ENCODE data around the gene RNF157. TPM values are rescaled to one million over a fixed set of nuclear protein-coding genes. Genes with fewer than 3 reads are reported as not detected.

Gene RNF157
- total and polyA plus RNA-seq, 2 of the 13 experiments (the other 11 are each of a cell fraction or from before 2014, with no cell fraction given) = 0.44 to 1.5 TPM

DNA sequence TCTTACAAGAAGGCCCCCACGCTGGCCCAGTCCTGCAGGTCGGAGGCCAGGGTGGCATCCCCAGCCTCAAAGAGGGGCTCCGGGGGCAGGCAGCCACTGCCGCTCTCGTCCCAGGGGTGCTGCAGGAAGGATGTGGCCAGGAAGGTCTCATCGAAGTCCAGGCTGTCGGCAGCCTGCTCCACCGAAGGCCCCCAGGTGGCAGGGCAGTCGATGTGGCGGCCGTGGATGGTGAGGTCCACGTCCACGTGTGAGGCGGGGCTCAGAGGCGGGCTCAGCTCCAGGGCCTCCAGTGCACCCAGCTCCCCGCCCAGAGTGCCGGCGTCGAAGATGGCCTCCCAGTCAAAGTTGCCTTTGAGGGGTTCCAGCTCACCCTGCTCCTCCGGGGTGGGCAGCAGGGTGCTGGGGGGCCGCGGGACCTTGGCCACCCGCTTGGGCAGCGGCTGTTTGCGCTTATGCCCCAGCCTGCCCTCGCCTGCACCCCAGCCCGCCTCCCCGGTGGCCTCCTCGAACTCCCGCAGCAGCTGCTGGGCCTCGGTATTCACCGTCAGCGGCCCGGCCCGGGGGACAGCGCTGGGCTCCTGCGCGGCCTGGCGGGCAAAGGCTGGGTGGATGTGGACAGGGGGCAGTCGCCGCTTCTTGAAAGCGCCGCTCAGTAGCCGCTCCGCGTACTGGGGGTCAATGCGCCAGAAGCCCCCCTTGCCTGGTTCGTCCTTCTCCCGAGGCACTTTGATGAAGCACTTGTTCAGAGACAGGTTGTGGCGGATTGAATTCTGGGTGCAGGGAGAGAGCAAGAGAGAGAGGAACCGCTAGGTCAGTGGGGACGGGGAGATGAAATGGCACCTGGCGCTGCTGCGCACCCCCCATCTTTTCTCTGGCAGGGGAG, 102.7 kb downstream of the RNF157 start (continued):
- TF ChIP-seq, protein P1, sequence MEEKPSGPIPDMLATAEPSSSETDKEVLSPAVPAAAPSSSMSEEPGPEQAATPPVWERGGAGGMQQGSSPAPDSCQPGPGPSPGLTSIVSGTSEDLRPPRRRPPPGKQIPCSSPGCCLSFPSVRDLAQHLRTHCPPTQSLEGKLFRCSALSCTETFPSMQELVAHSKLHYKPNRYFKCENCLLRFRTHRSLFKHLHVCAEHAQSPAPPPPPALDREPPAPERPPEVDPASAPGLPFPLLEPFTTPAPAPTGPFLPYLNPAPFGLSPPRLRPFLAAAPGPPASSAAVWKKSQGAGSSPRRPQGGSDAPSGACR (CRISPR knock-in tag; IDR thresholded peaks at IDR 0.05) = no peak
- peak; percentile 9; the same call in 1 of the 2 replicates for TF ChIP-seq ZNF768 (CRISPR knock-in tag; IDR thresholded peaks at IDR 0.05)
- no peak for TF ChIP-seq NAIF1 (CRISPR knock-in tag; IDR thresholded peaks at IDR 0.05; ENCODE audit: borderline replicate concordance)
- no peak for TF ChIP-seq ATF1 (CRISPR knock-in tag; IDR thresholded peaks at IDR 0.05)
- TF ChIP-seq HOXA7 (CRISPR knock-in tag; IDR thresholded peaks at IDR 0.05) = no peak
- TF ChIP-seq, protein P2, sequence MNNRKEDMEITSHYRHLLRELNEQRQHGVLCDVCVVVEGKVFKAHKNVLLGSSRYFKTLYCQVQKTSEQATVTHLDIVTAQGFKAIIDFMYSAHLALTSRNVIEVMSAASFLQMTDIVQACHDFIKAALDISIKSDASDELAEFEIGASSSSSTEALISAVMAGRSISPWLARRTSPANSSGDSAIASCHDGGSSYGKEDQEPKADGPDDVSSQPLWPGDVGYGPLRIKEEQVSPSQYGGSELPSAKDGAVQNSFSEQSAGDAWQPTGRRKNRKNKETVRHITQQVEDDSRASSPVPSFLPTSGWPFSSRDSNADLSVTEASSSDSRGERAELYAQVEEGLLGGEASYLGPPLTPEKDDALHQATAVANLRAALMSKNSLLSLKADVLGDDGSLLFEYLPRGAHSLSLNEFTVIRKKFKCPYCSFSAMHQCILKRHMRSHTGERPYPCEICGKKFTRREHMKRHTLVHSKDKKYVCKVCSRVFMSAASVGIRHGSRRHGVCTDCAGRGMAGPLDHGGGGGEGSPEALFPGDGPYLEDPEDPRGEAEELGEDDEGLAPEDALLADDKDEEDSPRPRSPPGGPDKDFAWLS (CRISPR knock-in tag; IDR thresholded peaks at IDR 0.05; ENCODE audit: borderline replicate concordance) = 0 out of 2 replicates have a peak, but pooled peaks have one; percentile 44
- TF ChIP-seq PTBP1 (IDR thresholded peaks at IDR 0.05; ENCODE audit: low read depth, low read length, poor library complexity, severe bottlenecking) = no peak
- TF ChIP-seq, protein P3, sequence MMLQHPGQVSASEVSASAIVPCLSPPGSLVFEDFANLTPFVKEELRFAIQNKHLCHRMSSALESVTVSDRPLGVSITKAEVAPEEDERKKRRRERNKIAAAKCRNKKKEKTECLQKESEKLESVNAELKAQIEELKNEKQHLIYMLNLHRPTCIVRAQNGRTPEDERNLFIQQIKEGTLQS (CRISPR knock-in tag; IDR thresholded peaks at IDR 0.05) = no peak; the same call in 1 of the 2 replicates
- TF ChIP-seq HMG20B (CRISPR knock-in tag; conservative IDR thresholded peaks at IDR 0.05) = no peak
- no peak for TF ChIP-seq ZNF143 (CRISPR knock-in tag; IDR thresholded peaks at IDR 0.05)
- peak; percentile 75 for TF ChIP-seq MED8 (CRISPR knock-in tag; IDR thresholded peaks at IDR 0.05; ENCODE audit: insufficient replicate concordance)
- TF ChIP-seq ZFYVE20 (CRISPR knock-in tag; IDR thresholded peaks at IDR 0.05; ENCODE audit: borderline replicate concordance, low read depth) = no peak
- TF ChIP-seq MIER3 (CRISPR knock-in tag; IDR thresholded peaks at IDR 0.05; ENCODE audit: borderline replicate concordance) = no peak
- TF ChIP-seq ZNF326 (CRISPR knock-in tag; IDR thresholded peaks at IDR 0.05; ENCODE audit: borderline replicate concordance) = no peak
- no peak for TF ChIP-seq STAG1 (CRISPR knock-in tag; IDR thresholded peaks at IDR 0.05)
- TF ChIP-seq KMT2A (CRISPR knock-in tag; IDR thresholded peaks at IDR 0.05) = no peak
- TF ChIP-seq ZNF501 (CRISPR knock-in tag; IDR thresholded peaks at IDR 0.05) = 0 out of 2 replicates have a peak, but pooled peaks have one; percentile 5
- no peak for TF ChIP-seq RARA (CRISPR knock-in tag; IDR thresholded peaks at IDR 0.05)
- TF ChIP-seq PHB2 (IDR thresholded peaks at IDR 0.05; ENCODE audit: partially characterized antibody) = no peak
- TF ChIP-seq, protein P4, sequence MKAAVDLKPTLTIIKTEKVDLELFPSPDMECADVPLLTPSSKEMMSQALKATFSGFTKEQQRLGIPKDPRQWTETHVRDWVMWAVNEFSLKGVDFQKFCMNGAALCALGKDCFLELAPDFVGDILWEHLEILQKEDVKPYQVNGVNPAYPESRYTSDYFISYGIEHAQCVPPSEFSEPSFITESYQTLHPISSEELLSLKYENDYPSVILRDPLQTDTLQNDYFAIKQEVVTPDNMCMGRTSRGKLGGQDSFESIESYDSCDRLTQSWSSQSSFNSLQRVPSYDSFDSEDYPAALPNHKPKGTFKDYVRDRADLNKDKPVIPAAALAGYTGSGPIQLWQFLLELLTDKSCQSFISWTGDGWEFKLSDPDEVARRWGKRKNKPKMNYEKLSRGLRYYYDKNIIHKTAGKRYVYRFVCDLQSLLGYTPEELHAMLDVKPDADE (CRISPR knock-in tag; IDR thresholded peaks at IDR 0.05) = no peak
